SU-DHL-6 (cell line): ENCODE data around the gene CCR7.

Source experiments
- H2AFZ ChIP-seq: fragments of 200-600 bp; sonication (generic); 2 replicates; pipeline ENCODE4 v1.6.1; 2014; ENCODE audit warnings: low read depth, mild to moderate bottlenecking, moderate library complexity, mixed read lengths, antibody characterized with exemption, low read length; ENCODE audit not compliant: severe bottlenecking
- H3F3A ChIP-seq: fragments of 200-600 bp; shearing (Covaris generic); 2 replicates; pipeline ENCODE4 v1.6.0; 2016; ENCODE audit warnings: antibody characterized with exemption, mild to moderate bottlenecking; ENCODE audit not compliant: insufficient read depth
- H3K27ac ChIP-seq: fragments of 200-600 bp; sonication (generic); 2 replicates; pipeline ENCODE4 v1.5.1; 2016; ENCODE audit warnings: low read depth, mild to moderate bottlenecking, low read length, moderate library complexity, mixed read lengths
- H3K27me3 ChIP-seq: fragments of 200-600 bp; sonication (generic), shearing (Covaris generic); 2 replicates; pipeline ENCODE4 v1.6.0; 2014; ENCODE audit warnings: mild to moderate bottlenecking, low read length
- H3K36me3 ChIP-seq: fragments of 200-600 bp; sonication (generic); 2 replicates; pipeline ENCODE4 v1.6.1; 2014; ENCODE audit warnings: mild to moderate bottlenecking, low read length, mixed read lengths
- H3K4me2 ChIP-seq: fragments of 300-600, 200-600 bp; shearing (Covaris generic), sonication (generic); 2 replicates; pipeline ENCODE4 v1.6.0; 2014; ENCODE audit warnings: low read length, low read depth, mild to moderate bottlenecking; ENCODE audit not compliant: poor library complexity, severe bottlenecking
- H3K4me3 ChIP-seq: fragments of 200-600 bp; sonication (generic); 2 replicates; pipeline ENCODE4 v1.5.1; 2014; ENCODE audit warnings: antibody characterized with exemption, low read length, mild to moderate bottlenecking, mixed read lengths; ENCODE audit not compliant: insufficient read depth, poor library complexity, severe bottlenecking
- H3K79me2 ChIP-seq: fragments of 200-600 bp; sonication (generic); 2 replicates; pipeline ENCODE4 v1.6.1; 2014; ENCODE audit warnings: mild to moderate bottlenecking, low read length, moderate library complexity; ENCODE audit not compliant: insufficient read depth
- H3K9ac ChIP-seq: fragments of 200-600 bp; sonication (generic); 2 replicates; pipeline ENCODE4 v1.7.0; 2014; ENCODE audit warnings: mild to moderate bottlenecking, low read length
- H3K9me2 ChIP-seq: fragments of 200-600 bp; sonication (generic); replicated peaks from 2 replicates; pipeline ENCODE4 v1.6.1; 2014; ENCODE audit warnings: low read length; ENCODE audit not compliant: insufficient read depth
- H3K9me3 ChIP-seq: fragments of 200-600 bp; sonication (generic); 2 replicates; pipeline ENCODE4 v1.6.1; 2014; ENCODE audit warnings: low read length, mixed read lengths; ENCODE audit not compliant: insufficient read depth
- H4K20me1 ChIP-seq: fragments of 200-600 bp; sonication (generic); 2 replicates; pipeline ENCODE4 v1.6.1; 2014; ENCODE audit warnings: low read depth, mild to moderate bottlenecking, antibody characterized with exemption, low read length, moderate library complexity, mixed read lengths
- EZH2phosphoT487 ChIP-seq: fragments of 200-600 bp; sonication (generic), shearing (Covaris generic); conservative IDR thresholded peaks from 2 replicates; pipeline ENCODE4 v1.6.1; 2018; ENCODE audit warnings: mild to moderate bottlenecking, antibody characterized with exemption, low read length, moderate library complexity, mixed read lengths
- TF ChIP-seq, protein P1 (sequence below): fragments of 200-600 bp; sonication (generic); IDR thresholded peaks from one replicate; pipeline ENCODE4 v1.5.1; 2017; ENCODE audit warnings: antibody characterized with exemption, mild to moderate bottlenecking, low read length, moderate library complexity; ENCODE audit not compliant: insufficient read depth, poor library complexity, severe bottlenecking

Gene CCR7

DNA sequence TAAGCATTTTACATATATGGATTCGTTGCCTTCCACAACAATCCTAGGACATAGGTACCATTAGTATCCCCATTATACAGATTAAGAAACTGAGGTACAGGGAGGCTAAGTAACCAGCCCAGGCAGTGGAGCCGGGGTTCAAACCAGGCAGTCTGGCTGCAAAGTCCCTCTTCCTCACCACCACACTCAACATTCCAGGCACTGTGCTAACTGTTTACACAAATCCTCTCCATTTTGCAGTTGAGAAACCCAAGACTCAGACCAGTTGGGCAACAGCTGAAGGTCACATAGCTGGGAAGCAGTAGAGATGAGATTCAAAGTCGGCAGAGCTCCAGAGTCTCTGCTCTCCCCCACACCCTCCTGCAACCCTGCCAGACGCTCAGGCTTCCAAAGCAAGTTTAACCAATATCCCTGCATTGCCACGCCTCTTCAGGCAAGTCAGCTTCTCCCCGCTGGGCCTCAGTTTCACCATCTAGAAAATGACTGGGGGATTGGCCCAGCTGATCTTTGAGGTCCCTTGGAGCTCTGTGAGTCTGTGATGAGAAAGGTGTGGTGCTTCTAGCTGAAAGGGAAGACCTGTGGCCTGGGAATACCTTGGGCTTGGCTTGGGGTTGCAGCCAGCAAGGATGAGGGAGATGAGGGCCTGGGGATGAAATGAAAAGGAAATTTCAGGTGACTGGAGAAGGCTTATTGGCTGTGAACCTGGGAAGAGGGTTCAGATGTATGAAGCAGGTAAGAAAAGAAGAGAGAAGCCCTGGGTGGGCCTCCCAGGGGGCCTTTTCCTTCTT, 14.0 kb downstream of the CCR7 start:
- Histone ChIP-seq H3K9me2 (no peaks in the 10 kb centered on the region), H3F3A (no peaks in the 10 kb centered on the region), H3K4me3 (no peak overlapping the region), H2AFZ (no peak overlapping the region), H3K79me2 (no peaks in the 10 kb centered on the region), H3K9ac (no peak overlapping the region), H3K9me3 (no peaks in the 10 kb centered on the region), H3K27ac (no peak overlapping the region), H3K4me2 (no peak overlapping the region), H3K36me3 (no peaks in the 10 kb centered on the region), H4K20me1 (no peaks in the 10 kb centered on the region), H3K27me3 (no peaks in the 10 kb centered on the region)
- no peak for TF ChIP-seq EZH2phosphoT487
- TF ChIP-seq, protein P1, sequence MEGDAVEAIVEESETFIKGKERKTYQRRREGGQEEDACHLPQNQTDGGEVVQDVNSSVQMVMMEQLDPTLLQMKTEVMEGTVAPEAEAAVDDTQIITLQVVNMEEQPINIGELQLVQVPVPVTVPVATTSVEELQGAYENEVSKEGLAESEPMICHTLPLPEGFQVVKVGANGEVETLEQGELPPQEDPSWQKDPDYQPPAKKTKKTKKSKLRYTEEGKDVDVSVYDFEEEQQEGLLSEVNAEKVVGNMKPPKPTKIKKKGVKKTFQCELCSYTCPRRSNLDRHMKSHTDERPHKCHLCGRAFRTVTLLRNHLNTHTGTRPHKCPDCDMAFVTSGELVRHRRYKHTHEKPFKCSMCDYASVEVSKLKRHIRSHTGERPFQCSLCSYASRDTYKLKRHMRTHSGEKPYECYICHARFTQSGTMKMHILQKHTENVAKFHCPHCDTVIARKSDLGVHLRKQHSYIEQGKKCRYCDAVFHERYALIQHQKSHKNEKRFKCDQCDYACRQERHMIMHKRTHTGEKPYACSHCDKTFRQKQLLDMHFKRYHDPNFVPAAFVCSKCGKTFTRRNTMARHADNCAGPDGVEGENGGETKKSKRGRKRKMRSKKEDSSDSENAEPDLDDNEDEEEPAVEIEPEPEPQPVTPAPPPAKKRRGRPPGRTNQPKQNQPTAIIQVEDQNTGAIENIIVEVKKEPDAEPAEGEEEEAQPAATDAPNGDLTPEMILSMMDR = no peak

DNA sequence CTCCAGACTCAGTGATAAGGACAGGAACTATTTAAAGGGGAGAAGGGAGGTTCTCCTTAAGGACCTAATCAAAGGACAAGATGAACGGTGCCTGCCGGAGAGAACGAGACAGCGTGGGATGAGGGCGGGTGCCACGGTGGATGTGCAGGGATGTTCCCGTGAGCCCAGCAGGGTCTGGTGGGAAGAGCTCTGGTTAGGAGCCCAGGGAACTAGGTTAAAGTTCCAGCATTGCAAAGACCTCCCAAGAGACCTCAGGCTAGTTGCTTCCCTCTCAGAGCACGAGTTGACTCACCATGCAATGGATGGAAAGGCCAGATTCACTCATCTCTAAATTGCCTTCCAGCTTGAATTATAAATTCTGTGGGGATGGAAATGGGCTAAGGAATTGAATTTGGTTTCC, 14.7 kb downstream of the CCR7 start:
- no peak overlapping the region for H3K27ac ChIP-seq

DNA sequence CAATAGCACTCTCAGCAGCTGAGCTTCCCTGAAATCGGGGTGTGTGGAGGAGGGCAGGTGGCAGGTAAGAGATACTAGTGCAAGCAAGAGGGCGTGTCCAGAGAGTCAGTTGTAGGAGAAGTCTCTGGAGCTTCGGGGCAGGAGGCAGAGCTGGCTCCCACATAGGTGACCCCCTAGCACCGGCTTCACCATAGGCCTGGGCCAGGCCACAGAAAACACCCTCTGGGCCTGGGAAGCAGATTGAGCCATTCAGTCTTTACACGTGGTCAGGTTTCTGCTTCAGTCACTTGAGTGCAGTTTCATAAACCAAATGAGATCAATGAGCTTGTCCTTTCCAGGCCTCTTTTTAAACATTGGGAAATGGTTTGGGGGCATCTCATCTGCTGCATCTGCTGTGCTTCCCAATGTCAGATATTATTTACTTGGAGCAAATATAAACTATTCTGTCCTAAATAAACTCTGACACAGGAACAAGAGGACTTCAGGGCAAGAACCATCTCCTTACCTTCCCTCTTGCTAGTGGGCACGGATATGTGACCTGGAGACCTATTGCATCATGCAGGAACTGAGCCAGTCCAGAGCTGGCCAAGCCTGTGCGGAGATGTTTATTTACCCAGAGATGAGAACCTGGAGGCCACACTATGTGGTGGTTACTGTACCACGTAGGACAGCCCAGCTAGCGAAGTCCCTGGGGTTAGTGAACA, 16.1 kb downstream of the CCR7 start:
- H3K4me3 ChIP-seq = no peak overlapping the region
- H3F3A ChIP-seq = no peaks in the 10 kb centered on the region
- H3K4me2 ChIP-seq = no peak overlapping the region
- no peaks in the 10 kb centered on the region for H3K79me2 ChIP-seq
- H3K9me3 ChIP-seq = no peaks in the 10 kb centered on the region
- H3K9ac ChIP-seq = no peak overlapping the region
- no peaks in the 10 kb centered on the region for H3K27me3 ChIP-seq
- H3K36me3 ChIP-seq = no peaks in the 10 kb centered on the region
- no peak overlapping the region for H3K27ac ChIP-seq
- H2AFZ ChIP-seq = no peak overlapping the region
- H3K9me2 ChIP-seq = no peaks in the 10 kb centered on the region
- no peaks in the 10 kb centered on the region for H4K20me1 ChIP-seq
- TF ChIP-seq, protein P1 = no peak
- TF ChIP-seq EZH2phosphoT487 = no peak

More for the DNA sequence above, 14.7 kb downstream of the CCR7 start:
- TF ChIP-seq, protein P1 = no peak
- no peak for TF ChIP-seq EZH2phosphoT487
- no peaks in the 10 kb centered on the region for H3K79me2 ChIP-seq
- H2AFZ ChIP-seq = no peak overlapping the region
- H3K9ac ChIP-seq = no peak overlapping the region
- H3K4me3 ChIP-seq = no peak overlapping the region
- H3K9me3 ChIP-seq = no peaks in the 10 kb centered on the region
- no peaks in the 10 kb centered on the region for H4K20me1 ChIP-seq
- H3F3A ChIP-seq = no peaks in the 10 kb centered on the region
- no peaks in the 10 kb centered on the region for H3K9me2 ChIP-seq
- no peaks in the 10 kb centered on the region for H3K36me3 ChIP-seq
- H3K4me2 ChIP-seq = no peak overlapping the region
- no peaks in the 10 kb centered on the region for H3K27me3 ChIP-seq
